Measurements from ENCODE around the gene LPP.

DNA sequence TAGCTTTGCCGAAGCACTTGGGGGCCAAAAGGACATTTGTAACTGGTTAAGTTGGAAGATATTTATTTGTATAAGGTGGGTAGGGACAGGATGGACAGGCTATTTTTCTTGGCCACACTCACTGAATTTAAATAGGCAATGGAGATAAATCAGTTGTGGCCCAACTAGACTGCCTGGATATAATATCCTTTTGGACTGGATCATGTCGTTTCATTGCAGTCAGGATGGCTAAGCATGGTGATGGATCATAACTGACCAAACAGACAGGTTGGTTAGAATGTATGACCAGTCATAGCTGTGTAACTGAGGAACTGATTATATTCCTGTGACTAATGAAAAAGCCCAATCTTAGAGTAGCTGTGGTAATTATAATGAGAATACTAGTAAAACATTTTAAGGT is 284.0 kb downstream of the LPP start:
- TF ChIP-seq, protein P1, sequence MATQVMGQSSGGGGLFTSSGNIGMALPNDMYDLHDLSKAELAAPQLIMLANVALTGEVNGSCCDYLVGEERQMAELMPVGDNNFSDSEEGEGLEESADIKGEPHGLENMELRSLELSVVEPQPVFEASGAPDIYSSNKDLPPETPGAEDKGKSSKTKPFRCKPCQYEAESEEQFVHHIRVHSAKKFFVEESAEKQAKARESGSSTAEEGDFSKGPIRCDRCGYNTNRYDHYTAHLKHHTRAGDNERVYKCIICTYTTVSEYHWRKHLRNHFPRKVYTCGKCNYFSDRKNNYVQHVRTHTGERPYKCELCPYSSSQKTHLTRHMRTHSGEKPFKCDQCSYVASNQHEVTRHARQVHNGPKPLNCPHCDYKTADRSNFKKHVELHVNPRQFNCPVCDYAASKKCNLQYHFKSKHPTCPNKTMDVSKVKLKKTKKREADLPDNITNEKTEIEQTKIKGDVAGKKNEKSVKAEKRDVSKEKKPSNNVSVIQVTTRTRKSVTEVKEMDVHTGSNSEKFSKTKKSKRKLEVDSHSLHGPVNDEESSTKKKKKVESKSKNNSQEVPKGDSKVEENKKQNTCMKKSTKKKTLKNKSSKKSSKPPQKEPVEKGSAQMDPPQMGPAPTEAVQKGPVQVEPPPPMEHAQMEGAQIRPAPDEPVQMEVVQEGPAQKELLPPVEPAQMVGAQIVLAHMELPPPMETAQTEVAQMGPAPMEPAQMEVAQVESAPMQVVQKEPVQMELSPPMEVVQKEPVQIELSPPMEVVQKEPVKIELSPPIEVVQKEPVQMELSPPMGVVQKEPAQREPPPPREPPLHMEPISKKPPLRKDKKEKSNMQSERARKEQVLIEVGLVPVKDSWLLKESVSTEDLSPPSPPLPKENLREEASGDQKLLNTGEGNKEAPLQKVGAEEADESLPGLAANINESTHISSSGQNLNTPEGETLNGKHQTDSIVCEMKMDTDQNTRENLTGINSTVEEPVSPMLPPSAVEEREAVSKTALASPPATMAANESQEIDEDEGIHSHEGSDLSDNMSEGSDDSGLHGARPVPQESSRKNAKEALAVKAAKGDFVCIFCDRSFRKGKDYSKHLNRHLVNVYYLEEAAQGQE (IDR thresholded peaks at IDR 0.05; ENCODE audit: insufficient read depth in 1 of 2, low read depth in 2 of 2, low read length in 2 of 2) = no peak
- TF ChIP-seq POLR2AphosphoS5 (IDR thresholded peaks at IDR 0.05; ENCODE audit: low read depth, low read length) (no peak), TAF1 (IDR thresholded peaks at IDR 0.05; ENCODE audit: borderline replicate concordance, insufficient read depth, low read length) (no peak), SIN3A (IDR thresholded peaks at IDR 0.05; ENCODE audit: borderline replicate concordance, insufficient read depth, low read length) (no peak), FOXP2 (optimal IDR thresholded peaks at IDR 0.05; ENCODE audit: borderline replicate concordance, extremely low read depth, extremely low read length, insufficient read depth) (no peak)
